Fibroblast of skin of scalp (primary cell): ENCODE measurements around the gene USB1. TPM values are rescaled to one million over a fixed set of nuclear protein-coding genes. Genes with fewer than 3 reads are reported as not detected.

Source experiments
- DNase-seq: peaks from one replicate; pipeline ENCODE4 v3.0.0-alpha.2; 2013
- polyA plus RNA-seq, 2 experiments: library from polyadenylated mRNA; unstranded; fragments of 120-200 nt; gene quantifications; one replicate each; pipeline ENCODE4 v1.2.1, GENCODE V29; 2013; ENCODE audit not compliant: insufficient read length in 2 of 2

The USB1 gene, protein sequence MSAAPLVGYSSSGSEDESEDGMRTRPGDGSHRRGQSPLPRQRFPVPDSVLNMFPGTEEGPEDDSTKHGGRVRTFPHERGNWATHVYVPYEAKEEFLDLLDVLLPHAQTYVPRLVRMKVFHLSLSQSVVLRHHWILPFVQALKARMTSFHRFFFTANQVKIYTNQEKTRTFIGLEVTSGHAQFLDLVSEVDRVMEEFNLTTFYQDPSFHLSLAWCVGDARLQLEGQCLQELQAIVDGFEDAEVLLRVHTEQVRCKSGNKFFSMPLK
- polyA plus RNA-seq (2013, experiment 1 of 2; ENCODE audit: insufficient read length) = 38.1 TPM
- polyA plus RNA-seq (2013, experiment 2 of 2; ENCODE audit: insufficient read length) = 43.4 TPM

DNA sequence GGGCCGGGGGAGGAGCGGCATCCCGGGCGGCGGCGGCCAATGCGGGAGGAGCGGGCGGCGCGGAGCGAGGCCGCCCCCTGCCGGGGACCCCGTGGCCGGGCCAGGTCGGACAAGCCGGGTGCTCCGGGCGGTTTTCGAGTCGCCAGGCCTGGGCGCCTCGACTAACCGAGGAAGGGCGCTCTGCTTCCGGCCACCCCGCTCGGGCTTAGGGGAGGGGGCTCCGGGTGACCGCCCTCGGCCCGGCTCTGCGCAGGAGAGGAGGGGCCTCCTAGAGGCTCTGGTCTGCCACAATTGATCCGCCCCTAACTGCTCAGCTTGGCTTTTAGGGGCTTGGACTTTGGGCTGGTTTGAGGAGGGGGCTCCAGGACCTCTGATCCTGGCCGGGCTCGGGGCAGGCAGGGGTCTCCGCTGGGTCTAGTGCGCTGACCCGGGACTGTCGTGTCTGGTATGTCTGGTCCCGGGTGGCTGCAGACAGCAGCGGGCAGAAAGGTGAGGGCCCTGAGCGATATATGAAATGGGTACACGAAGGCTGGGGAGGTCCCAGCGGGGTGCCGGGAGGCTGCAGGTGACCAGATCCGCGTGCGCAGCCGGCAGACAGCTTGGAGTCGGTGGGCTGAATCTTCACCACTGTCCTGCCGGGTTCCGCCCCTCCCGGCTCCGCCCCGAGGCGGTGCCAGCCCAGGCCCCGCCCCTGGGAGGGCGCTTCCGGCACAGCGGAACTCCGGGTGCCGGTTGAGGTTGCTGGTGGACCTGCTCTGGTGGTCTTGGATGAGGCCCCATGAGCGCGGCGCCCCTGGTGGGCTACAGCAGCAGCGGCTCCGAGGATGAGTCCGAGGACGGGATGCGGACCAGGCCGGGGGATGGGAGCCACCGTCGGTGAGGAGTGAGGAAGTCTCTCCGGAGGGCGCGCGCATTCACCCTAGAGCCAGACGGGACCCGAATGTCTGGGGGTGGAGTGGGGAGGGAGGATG, at the start of gene USB1:
USB1 (plus strand) TSS at position 702 of the 971 bp plus-strand sequence; CDS start at position 779, 77 bp downstream.
- DNase-seq = peak; percentile 82

- DNase-seq = no peak
These were observed 48.3 kb upstream of the USB1 start for GRCh38 chr16:57952909-57953308.

- DNase-seq = no peak
These were observed 47.4 kb upstream of the USB1 start for GRCh38 chr16:57953857-57954256.

DNA sequence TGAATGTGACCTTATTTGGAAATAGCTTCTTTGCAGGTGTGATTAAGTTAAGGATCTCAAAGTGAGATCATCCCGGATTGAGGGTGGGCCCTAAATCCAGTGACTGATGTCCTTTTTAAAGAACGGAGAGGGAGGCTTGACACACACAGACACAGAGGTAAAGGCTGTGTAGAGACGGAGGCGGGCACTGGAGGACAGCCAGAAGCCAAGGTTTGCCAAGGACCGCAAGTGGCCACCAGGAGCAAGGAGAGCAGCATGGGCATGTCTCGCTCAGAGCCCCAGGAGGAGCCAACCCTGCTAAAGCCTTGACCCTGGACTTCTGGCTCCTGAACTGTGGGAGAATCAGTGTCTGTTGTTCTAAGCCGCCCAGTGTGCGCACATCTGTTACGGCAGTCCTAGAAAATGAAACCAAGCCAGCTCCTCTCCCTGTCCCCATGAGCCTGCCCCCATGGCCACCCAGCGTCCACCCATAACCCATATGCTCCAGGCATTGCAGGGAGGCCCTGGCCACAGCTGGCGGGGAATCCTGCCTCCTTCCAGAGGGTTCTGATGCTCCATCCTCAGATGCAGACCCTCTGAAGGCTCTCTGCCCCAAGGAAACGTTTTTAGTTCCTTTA, 45.5 kb upstream of the USB1 start:
- DNase-seq = no peak

- DNase-seq = no peak
These were observed 44.9 kb upstream of the USB1 start for GRCh38 chr16:57956270-57956808.

GRCh38 chr16:57956924-57957672, 44.1 kb upstream of the USB1 start:
- no peak for DNase-seq

DNA sequence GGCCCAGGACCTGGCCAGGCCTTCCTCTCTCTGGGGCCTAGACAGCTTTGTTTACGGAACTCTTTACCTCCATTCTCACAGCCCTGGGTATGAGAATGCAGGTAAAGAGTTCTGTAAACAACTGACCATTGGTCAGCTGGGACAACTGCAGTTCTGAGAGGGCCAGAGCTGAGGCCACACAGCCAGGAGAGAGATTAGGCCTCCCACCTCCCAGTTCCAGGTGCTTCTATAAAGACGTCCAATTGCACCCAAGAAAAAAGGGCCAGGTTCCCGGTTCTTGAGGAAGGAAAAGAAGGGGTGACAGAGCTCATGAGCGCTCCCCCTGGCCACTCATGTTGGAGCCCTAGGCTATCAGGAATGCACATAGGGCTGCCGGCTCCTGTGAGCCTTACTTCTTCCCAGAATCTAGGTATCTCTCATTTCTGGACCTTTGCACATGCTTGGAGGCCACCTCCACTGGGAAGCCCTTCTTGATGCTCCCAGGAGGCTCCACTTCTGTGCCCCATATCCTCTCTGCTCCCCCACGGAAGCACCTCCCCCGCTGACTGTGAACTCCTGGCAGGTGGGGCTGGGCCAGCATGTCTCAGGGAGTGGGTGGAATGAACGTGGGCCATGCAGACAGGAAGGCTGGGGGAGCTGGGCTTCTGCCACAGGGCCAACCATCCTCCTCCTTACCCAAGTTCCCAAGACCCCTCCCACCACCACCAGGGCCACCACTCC, 43.4 kb upstream of the USB1 start:
- no peak for DNase-seq

- no peak for DNase-seq
These were observed 42.7 kb upstream of the USB1 start for GRCh38 chr16:57958544-57958943.

- no peak for DNase-seq
These were observed 42.1 kb upstream of the USB1 start for GRCh38 chr16:57959121-57959520.

- DNase-seq = no peak
These were observed 41.4 kb upstream of the USB1 start for GRCh38 chr16:57959804-57960203.

DNA sequence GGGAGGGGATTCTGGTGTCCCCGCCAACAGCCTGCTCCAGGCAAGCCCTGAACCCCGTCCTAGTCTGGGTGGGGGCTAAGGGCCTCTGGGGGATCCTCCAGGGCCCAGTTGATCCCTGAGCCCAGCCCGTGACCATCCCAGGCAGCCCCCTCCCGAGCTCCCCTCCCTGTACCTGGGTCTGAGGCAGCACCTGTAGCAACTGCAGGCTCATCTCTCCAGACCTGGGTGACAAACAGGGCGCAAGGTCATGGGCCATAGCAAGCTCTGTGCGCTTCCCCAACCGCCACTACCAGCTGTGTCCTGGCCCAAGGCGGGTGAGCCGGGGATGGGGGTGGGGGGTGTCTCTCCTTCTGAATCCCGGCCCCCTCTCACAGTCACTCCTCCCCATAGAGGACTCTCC, 40.9 kb upstream of the USB1 start:
- no peak for DNase-seq

- DNase-seq = no peak
These were observed 40.3 kb upstream of the USB1 start for GRCh38 chr16:57960826-57961472.

- no peak for DNase-seq
These were observed 39.7 kb upstream of the USB1 start for GRCh38 chr16:57961538-57961937.

GRCh38 chr16:57962046-57962445, 39.2 kb upstream of the USB1 start:
- no peak for DNase-seq

- no peak for DNase-seq
These were observed 38.5 kb upstream of the USB1 start for GRCh38 chr16:57962756-57963155.

- no peak for DNase-seq
These were observed 37.0 kb upstream of the USB1 start for GRCh38 chr16:57964157-57964700.

- no peak for DNase-seq
These were observed 34.9 kb upstream of the USB1 start for GRCh38 chr16:57966204-57966771.

GRCh38 chr16:57966986-57967385, 34.2 kb upstream of the USB1 start:
- DNase-seq = no peak

DNA sequence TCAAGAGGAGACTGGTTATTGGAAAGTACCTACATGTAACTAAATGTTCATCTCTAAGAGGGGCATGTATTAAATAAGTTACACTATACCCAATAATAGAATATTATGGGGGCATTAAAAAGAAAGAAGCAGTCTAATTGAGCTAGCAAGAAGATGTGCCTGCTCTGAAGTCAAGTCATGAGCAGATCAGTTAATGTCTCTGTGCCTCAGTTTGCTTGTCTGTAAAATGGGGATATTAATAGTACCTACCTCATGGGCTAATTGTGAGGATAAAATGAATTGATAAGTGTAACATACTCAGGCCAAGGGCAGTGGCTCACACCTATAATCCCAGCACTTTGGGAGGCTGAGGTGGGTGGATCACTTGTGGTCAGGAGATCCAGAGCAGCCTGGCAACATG, 33.3 kb upstream of the USB1 start:
- DNase-seq = no peak

DNA sequence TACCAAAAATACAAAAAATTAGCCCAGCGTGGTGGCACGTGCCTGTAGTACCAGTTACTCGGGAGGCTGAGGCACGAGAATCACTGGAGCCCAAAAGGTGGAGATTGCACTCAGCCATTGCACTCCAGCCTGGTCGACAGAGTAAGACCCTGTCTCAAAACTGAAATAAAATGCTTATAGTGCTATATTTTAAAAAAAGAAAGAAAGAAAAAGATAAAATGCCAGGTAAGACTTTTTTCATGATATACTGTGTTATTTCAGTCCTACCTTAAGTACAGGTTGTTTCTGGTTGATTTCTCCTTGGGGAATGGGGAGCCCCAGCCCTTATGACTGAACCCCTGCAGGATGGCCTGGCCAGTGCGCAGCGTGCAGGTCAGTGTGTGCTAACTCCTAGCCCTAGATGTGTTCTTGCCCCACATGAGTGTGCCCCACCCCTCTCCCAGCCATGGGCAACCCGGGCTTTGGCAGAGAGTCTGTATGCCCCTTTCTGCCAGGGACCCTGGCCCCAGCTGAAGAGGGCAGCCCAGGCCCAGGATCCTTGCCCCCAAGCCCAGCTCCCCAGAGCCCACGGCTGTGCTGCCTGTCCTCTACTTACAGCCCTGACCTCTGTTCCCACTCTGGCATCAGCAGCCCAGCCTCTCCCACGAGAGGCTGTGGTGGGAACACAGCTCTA, 31.6 kb upstream of the USB1 start:
- no peak for DNase-seq
